Esophagus (tissue), 2 donors: ENCODE results near the gene DOCK1. TPM values are rescaled to one million over a fixed set of nuclear protein-coding genes. Genes with fewer than 3 reads are reported as not detected.

ENCODE experiments used
- H3K27ac ChIP-seq, 2 donors: one replicate each; pipeline ENCODE4 v1.5.1; 2013; ENCODE audit warnings: low read depth in 2 of 2, mild to moderate bottlenecking in 2 of 2, inconsistent platforms in 1 of 2, low read length in 1 of 2, moderate library complexity in 1 of 2
- H3K27me3 ChIP-seq, 2 donors: one replicate each; pipeline ENCODE4 v1.6.1; 2013; ENCODE audit warnings: low read length in 2 of 2, control low read depth in 1 of 2, mild to moderate bottlenecking in 1 of 2; ENCODE audit not compliant: insufficient read depth in 2 of 2, control insufficient read depth in 1 of 2
- H3K36me3 ChIP-seq, 2 donors: one replicate each; pipeline ENCODE4 v1.6.1; 2013; ENCODE audit warnings: low read length in 1 of 2; ENCODE audit not compliant: control insufficient read depth in 2 of 2, insufficient read depth in 2 of 2
- H3K4me1 ChIP-seq, 2 donors: one replicate each; pipeline ENCODE4 v1.6.1; 2013; ENCODE audit warnings: low read length in 1 of 2; ENCODE audit not compliant: control insufficient read depth in 2 of 2, insufficient read depth in 2 of 2
- H3K4me3 ChIP-seq, 2 donors: one replicate each; pipeline ENCODE4 v1.5.1; 2013; ENCODE audit warnings: low read length in 2 of 2, mild to moderate bottlenecking in 2 of 2, low read depth in 1 of 2, moderate library complexity in 1 of 2
- H3K9me3 ChIP-seq, 2 donors: one replicate each; pipeline ENCODE4 v1.6.1; 2013; ENCODE audit warnings: mild to moderate bottlenecking in 2 of 2, low read depth in 1 of 2, low read length in 1 of 2, moderate library complexity in 1 of 2; ENCODE audit not compliant: control insufficient read depth in 2 of 2, insufficient read depth in 1 of 2
- WGBS, 2 donors: extraction: QIAGEN DNeasy Blood & Tissue Kit; methylation state at CpG; one replicate each; pipeline ENCODE4 v1.1.7; 2013; 5-methylcytosine and 5-hydroxymethylcytosine counted together
- polyA plus RNA-seq, 2 donors: library from polyadenylated mRNA; stranded (reverse); fragments of 200-250 nt; gene quantifications; one replicate each; pipeline ENCODE4 v1.2.3, GENCODE V29; 2013
- donor health status: healthy with polysubstance abuse.
- donor health status: Bipolar disorder and iron deficiency.

DOCK1 gene
- polyA plus RNA-seq, 2 donors: 11.4 to 17.5 TPM

- H3K4me1 ChIP-seq: no peaks in the 10 kb centered on the region
- no peaks in the 10 kb centered on the region for H3K9me3 ChIP-seq
- H3K27ac ChIP-seq: no peak overlapping the region
- H3K4me3 ChIP-seq: no peak overlapping the region
- 88 to 92% methylated on average over 9 of the region's 9 CpGs for WGBS, 2 donors
- peaks cover 0 to 10% of the 10 kb centered on the region in 2 donors for H3K36me3 ChIP-seq
- no peaks in the 10 kb centered on the region for H3K27me3 ChIP-seq
These were observed 503.5 kb downstream of the DOCK1 start for GRCh38 chr10:127408733-127409132.

DNA sequence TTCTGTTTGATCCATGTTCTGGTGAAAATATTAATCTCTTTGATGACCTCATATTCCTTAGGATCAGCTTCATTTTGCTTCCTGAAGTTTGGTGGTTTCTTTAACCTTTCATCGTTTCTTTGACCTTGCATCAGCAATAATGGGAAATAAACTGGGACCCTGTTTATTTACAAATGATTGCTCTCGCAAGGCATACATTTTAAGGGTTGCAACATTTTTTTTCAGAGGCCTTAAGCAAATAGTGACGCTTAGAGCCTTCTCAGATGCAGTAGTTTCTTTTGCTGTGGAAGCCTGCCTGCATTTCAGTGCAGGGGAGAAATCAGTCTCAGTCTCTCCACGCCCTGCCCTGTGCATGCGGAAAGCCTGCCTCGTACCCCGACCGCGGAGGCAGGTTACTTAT is 504.8 kb downstream of the DOCK1 start:
- Histone ChIP-seq H3K27me3 (no peaks in the 10 kb centered on the region), H3K9me3 (no peaks in the 10 kb centered on the region), H3K27ac (no peak overlapping the region), H3K36me3 (peaks cover 0 to 10% of the 10 kb centered on the region in 2 donors), H3K4me1 (no peaks in the 10 kb centered on the region), H3K4me3 (no peak overlapping the region)
- whole genome bisulfite sequencing, 2 donors: 91 to 92% methylated on average over 9 of the region's 9 CpGs

GRCh38 chr10:127411062-127411461 is 505.8 kb downstream of the DOCK1 start:
- Histone ChIP-seq H3K4me3 (no peak overlapping the region), H3K9me3 (no peaks in the 10 kb centered on the region), H3K4me1 (no peaks in the 10 kb centered on the region), H3K36me3 (peaks cover 0 to 8% of the 10 kb centered on the region in 2 donors), H3K27me3 (no peaks in the 10 kb centered on the region), H3K27ac (no peak overlapping the region)
- whole genome bisulfite sequencing, 2 donors: 97% methylated on average over 10 of the region's 10 CpGs

- Histone ChIP-seq H3K36me3 (peaks cover 0 to 17% of the 10 kb centered on the region in 2 donors), H3K4me3 (no peak overlapping the region), H3K9me3 (no peaks in the 10 kb centered on the region), H3K27me3 (no peaks in the 10 kb centered on the region), H3K4me1 (no peaks in the 10 kb centered on the region), H3K27ac (no peak overlapping the region)
- WGBS, 2 donors: 93% methylated on average over 11 of the region's 11 CpGs
These were observed 508.1 kb downstream of the DOCK1 start for GRCh38 chr10:127413326-127413725.

DNA sequence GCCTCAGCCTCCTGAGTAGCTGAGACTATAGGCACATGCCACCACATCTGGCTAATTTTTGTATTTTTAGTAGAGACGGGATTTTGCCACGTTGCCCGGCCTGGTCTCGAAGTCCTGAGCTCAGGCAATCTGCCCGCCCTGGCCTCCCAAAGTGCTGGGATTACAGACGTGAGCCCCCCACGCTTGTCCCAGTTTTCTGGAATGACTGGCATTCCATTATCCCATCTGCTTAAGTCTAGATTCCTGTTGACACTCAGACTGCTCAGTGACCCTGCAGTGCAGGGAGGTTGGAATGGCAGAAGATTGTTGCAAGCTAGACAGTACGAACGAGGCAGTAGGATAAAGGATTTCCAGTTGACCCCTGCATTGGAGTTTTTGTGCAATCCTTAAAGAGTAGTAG is 508.8 kb downstream of the DOCK1 start:
- WGBS, 2 donors: 88 to 92% methylated on average over 9 of the region's 9 CpGs
- Histone ChIP-seq H3K4me3 (no peak overlapping the region), H3K4me1 (no peaks in the 10 kb centered on the region), H3K9me3 (no peaks in the 10 kb centered on the region), H3K27ac (no peak overlapping the region), H3K27me3 (no peaks in the 10 kb centered on the region), H3K36me3 (peaks cover 0 to 23% of the 10 kb centered on the region in 2 donors)

DNA sequence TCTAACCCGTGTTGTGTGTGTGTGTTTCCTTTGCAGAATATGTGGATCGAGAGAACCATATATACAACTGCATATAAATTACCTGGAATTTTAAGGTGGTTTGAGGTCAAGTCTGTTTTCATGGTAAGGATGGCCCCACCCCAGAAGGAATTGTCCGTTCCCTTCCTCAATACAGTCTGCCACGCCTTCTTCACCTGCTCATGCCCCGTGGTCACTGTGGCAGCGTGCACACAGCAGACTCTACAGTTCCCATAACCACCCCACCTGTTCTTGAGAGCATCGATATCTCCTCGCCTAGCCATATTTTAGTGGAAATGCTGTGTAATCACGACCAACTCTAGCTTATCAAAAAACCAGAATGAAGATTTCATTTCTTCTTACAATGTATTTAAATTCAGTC is 509.9 kb downstream of the DOCK1 start:
- no peaks in the 10 kb centered on the region for H3K9me3 ChIP-seq
- no peak overlapping the region for H3K27ac ChIP-seq
- WGBS, 2 donors: 84 to 87% methylated on average over 9 of the region's 9 CpGs
- peaks cover 3 to 32% of the 10 kb centered on the region in 2 donors for H3K36me3 ChIP-seq
- no peak overlapping the region for H3K4me3 ChIP-seq
- H3K4me1 ChIP-seq: no peaks in the 10 kb centered on the region
- no peaks in the 10 kb centered on the region for H3K27me3 ChIP-seq

GRCh38 chr10:127415901-127416581 is 510.8 kb downstream of the DOCK1 start:
- no peaks in the 10 kb centered on the region for H3K27me3 ChIP-seq
- H3K9me3 ChIP-seq: no peaks in the 10 kb centered on the region
- no peaks in the 10 kb centered on the region for H3K4me1 ChIP-seq
- no peak overlapping the region for H3K4me3 ChIP-seq
- WGBS, 2 donors: 89% methylated on average over 12 of the region's 12 CpGs
- no peak overlapping the region for H3K27ac ChIP-seq
- peaks cover 3 to 31% of the 10 kb centered on the region in 2 donors for H3K36me3 ChIP-seq

DNA sequence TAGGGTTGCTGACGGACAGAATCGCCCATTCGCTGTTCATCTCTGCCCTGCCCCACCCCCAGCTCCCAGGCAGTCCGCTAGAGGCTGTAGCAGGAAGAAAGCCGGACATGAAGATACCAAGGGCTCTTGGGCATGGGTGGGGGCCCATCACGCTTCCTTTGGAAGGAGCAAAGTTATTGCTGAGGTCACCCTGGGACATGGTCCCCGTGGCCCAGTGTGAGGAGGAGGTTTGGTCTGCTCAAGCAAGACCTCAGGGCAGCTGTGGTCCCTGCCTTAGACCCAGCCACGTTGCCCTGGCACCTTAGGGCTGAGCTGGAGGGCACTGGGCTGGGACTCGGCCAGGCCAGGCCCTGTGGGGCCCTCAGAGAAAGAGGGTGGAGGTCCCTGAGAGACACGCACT is 511.8 kb downstream of the DOCK1 start:
- no peaks in the 10 kb centered on the region for H3K27me3 ChIP-seq
- no peak overlapping the region for H3K4me3 ChIP-seq
- H3K9me3 ChIP-seq: no peaks in the 10 kb centered on the region
- H3K27ac ChIP-seq: no peak overlapping the region
- 77 to 78% methylated on average over 10 of the region's 10 CpGs for WGBS, 2 donors
- peaks cover 3 to 27% of the 10 kb centered on the region in 2 donors for H3K36me3 ChIP-seq
- no peaks in the 10 kb centered on the region for H3K4me1 ChIP-seq

DNA sequence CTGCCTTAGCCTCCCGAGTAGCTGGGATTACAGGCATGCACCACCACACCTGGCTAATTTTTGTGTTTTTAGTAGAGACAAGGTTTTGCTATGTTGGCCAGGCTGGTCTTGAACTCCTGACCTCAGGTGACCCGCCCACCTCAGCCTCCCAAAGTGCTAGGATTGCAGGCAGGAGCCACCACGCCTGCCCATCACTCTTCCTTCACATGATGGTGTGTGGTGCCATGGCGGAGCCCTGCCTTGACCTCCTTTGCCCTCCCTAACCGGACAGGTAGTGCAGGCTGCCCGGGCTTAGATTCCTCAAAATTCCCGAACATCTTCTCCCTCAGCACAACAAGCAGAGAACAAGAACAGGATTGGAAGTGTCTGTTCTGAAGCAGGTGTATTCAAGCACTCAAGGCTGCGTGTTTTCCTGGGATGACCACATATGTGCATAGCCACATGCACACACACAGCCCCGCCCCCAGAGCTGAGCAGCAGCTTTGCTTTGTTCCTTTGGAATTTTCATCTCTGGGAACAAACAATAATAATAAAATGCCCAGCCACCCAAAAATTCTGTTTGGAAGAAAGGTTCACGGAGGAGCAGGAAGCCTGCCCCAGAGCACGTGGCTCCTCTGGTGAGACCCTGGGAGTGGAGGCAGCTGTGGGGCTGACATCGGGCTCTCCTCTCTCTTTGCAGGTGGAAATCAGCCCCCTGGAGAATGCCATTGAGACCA is 512.6 kb downstream of the DOCK1 start:
- no peak overlapping the region for H3K4me3 ChIP-seq
- no peaks in the 10 kb centered on the region for H3K4me1 ChIP-seq
- WGBS, 2 donors: 95 to 96% methylated on average over 12 of the region's 12 CpGs
- H3K27ac ChIP-seq: no peak overlapping the region
- no peaks in the 10 kb centered on the region for H3K9me3 ChIP-seq
- H3K27me3 ChIP-seq: no peaks in the 10 kb centered on the region
- peaks cover 3 to 27% of the 10 kb centered on the region in 2 donors for H3K36me3 ChIP-seq
